ENCODE results near the gene SKOR1. TPM values are rescaled to one million over a fixed set of nuclear protein-coding genes. Genes with fewer than 3 reads are reported as not detected.

SKOR1 gene
- total and polyA plus RNA-seq, 2 of the 13 experiments (the other 11 are each of a cell fraction or from before 2014, with no cell fraction given), result 0.09 to 0.11 TPM

DNA sequence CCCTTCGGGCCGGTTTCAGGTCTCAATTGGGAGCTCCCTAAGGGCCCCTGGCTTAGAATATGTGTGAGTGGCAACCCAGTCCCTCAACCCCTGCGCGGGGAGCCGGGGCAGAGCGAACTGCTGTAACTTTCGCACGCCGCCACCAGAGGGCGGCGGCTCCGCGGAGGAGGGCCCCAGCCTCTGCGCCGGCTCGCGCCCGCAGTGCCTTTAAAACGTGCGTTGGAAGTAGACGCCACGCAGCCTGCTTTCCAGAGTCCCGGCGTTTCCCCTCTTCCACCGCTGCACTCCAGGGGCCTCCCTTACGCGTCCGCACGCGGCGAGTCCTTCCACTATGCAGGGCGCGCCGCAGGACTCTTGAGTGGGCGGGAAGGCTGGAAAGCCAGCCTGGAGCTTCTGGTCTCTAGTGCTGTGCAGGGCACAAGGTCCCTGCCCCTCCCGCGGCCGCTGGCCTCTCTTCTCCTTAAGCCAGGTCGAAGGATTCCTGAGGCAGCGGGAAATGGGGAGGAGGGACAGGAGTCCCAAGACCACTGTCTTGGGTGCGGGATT is 38.2 kb downstream of the SKOR1 start (continued):
- TF ChIP-seq, protein P1, sequence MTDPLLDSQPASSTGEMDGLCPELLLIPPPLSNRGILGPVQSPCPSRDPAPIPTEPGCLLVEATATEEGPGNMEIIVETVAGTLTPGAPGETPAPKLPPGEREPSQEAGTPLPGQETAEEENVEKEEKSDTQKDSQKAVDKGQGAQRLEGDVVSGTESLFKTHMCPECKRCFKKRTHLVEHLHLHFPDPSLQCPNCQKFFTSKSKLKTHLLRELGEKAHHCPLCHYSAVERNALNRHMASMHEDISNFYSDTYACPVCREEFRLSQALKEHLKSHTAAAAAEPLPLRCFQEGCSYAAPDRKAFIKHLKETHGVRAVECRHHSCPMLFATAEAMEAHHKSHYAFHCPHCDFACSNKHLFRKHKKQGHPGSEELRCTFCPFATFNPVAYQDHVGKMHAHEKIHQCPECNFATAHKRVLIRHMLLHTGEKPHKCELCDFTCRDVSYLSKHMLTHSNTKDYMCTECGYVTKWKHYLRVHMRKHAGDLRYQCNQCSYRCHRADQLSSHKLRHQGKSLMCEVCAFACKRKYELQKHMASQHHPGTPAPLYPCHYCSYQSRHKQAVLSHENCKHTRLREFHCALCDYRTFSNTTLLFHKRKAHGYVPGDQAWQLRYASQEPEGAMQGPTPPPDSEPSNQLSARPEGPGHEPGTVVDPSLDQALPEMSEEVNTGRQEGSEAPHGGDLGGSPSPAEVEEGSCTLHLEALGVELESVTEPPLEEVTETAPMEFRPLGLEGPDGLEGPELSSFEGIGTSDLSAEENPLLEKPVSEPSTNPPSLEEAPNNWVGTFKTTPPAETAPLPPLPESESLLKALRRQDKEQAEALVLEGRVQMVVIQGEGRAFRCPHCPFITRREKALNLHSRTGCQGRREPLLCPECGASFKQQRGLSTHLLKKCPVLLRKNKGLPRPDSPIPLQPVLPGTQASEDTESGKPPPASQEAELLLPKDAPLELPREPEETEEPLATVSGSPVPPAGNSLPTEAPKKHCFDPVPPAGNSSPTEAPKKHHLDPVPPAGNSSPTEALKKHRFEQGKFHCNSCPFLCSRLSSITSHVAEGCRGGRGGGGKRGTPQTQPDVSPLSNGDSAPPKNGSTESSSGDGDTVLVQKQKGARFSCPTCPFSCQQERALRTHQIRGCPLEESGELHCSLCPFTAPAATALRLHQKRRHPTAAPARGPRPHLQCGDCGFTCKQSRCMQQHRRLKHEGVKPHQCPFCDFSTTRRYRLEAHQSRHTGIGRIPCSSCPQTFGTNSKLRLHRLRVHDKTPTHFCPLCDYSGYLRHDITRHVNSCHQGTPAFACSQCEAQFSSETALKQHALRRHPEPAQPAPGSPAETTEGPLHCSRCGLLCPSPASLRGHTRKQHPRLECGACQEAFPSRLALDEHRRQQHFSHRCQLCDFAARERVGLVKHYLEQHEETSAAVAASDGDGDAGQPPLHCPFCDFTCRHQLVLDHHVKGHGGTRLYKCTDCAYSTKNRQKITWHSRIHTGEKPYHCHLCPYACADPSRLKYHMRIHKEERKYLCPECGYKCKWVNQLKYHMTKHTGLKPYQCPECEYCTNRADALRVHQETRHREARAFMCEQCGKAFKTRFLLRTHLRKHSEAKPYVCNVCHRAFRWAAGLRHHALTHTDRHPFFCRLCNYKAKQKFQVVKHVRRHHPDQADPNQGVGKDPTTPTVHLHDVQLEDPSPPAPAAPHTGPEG (CRISPR knock-in tag; IDR thresholded peaks at IDR 0.05), result peak; percentile 73
- TF ChIP-seq ZBTB8A (CRISPR knock-in tag; IDR thresholded peaks at IDR 0.05; ENCODE audit: borderline replicate concordance, low read depth) (no peak), IRF2 (CRISPR knock-in tag; IDR thresholded peaks at IDR 0.05) (peak; percentile 58; the same call in 1 of the 2 replicates), ARNTL (CRISPR knock-in tag; IDR thresholded peaks at IDR 0.05) (peak; percentile 56), DNMT1 (CRISPR knock-in tag; IDR thresholded peaks at IDR 0.05) (peak; percentile 87), ZNF607 (CRISPR knock-in tag; IDR thresholded peaks at IDR 0.05; ENCODE audit: borderline replicate concordance) (no peak), SIN3A (IDR thresholded peaks at IDR 0.05; ENCODE audit: borderline replicate concordance, low read depth, low read length) (no peak), MEIS1 (CRISPR knock-in tag; IDR thresholded peaks at IDR 0.05; ENCODE audit: borderline replicate concordance) (0 out of 2 replicates have a peak, but pooled peaks have one; percentile 39), ZC3H13 (CRISPR knock-in tag; IDR thresholded peaks at IDR 0.05) (no peak)
- TF ChIP-seq, protein P2, sequence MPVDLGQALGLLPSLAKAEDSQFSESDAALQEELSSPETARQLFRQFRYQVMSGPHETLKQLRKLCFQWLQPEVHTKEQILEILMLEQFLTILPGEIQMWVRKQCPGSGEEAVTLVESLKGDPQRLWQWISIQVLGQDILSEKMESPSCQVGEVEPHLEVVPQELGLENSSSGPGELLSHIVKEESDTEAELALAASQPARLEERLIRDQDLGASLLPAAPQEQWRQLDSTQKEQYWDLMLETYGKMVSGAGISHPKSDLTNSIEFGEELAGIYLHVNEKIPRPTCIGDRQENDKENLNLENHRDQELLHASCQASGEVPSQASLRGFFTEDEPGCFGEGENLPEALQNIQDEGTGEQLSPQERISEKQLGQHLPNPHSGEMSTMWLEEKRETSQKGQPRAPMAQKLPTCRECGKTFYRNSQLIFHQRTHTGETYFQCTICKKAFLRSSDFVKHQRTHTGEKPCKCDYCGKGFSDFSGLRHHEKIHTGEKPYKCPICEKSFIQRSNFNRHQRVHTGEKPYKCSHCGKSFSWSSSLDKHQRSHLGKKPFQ (CRISPR knock-in tag; IDR thresholded peaks at IDR 0.05; ENCODE audit: insufficient replicate concordance), result no peak
- TF ChIP-seq, protein P3, sequence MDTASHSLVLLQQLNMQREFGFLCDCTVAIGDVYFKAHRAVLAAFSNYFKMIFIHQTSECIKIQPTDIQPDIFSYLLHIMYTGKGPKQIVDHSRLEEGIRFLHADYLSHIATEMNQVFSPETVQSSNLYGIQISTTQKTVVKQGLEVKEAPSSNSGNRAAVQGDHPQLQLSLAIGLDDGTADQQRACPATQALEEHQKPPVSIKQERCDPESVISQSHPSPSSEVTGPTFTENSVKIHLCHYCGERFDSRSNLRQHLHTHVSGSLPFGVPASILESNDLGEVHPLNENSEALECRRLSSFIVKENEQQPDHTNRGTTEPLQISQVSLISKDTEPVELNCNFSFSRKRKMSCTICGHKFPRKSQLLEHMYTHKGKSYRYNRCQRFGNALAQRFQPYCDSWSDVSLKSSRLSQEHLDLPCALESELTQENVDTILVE (CRISPR knock-in tag; IDR thresholded peaks at IDR 0.05), result 0 out of 2 replicates have a peak, but pooled peaks have one; percentile 47
- TF ChIP-seq, protein P4, sequence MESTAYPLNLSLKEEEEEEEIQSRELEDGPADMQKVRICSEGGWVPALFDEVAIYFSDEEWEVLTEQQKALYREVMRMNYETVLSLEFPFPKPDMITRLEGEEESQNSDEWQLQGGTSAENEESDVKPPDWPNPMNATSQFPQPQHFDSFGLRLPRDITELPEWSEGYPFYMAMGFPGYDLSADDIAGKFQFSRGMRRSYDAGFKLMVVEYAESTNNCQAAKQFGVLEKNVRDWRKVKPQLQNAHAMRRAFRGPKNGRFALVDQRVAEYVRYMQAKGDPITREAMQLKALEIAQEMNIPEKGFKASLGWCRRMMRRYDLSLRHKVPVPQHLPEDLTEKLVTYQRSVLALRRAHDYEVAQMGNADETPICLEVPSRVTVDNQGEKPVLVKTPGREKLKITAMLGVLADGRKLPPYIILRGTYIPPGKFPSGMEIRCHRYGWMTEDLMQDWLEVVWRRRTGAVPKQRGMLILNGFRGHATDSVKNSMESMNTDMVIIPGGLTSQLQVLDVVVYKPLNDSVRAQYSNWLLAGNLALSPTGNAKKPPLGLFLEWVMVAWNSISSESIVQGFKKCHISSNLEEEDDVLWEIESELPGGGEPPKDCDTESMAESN (CRISPR knock-in tag; conservative IDR thresholded peaks at IDR 0.05), result peak; percentile 65; the same call in 1 of the 2 replicates
- TF ChIP-seq, protein P5, sequence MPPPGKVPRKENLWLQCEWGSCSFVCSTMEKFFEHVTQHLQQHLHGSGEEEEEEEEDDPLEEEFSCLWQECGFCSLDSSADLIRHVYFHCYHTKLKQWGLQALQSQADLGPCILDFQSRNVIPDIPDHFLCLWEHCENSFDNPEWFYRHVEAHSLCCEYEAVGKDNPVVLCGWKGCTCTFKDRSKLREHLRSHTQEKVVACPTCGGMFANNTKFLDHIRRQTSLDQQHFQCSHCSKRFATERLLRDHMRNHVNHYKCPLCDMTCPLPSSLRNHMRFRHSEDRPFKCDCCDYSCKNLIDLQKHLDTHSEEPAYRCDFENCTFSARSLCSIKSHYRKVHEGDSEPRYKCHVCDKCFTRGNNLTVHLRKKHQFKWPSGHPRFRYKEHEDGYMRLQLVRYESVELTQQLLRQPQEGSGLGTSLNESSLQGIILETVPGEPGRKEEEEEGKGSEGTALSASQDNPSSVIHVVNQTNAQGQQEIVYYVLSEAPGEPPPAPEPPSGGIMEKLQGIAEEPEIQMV (CRISPR knock-in tag; IDR thresholded peaks at IDR 0.05; ENCODE audit: low read depth), result peak; percentile 80; the same call in 1 of the 2 replicates
- TF ChIP-seq, protein P6, sequence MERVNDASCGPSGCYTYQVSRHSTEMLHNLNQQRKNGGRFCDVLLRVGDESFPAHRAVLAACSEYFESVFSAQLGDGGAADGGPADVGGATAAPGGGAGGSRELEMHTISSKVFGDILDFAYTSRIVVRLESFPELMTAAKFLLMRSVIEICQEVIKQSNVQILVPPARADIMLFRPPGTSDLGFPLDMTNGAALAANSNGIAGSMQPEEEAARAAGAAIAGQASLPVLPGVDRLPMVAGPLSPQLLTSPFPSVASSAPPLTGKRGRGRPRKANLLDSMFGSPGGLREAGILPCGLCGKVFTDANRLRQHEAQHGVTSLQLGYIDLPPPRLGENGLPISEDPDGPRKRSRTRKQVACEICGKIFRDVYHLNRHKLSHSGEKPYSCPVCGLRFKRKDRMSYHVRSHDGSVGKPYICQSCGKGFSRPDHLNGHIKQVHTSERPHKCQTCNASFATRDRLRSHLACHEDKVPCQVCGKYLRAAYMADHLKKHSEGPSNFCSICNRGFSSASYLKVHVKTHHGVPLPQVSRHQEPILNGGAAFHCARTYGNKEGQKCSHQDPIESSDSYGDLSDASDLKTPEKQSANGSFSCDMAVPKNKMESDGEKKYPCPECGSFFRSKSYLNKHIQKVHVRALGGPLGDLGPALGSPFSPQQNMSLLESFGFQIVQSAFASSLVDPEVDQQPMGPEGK (CRISPR knock-in tag; IDR thresholded peaks at IDR 0.05), result peak; percentile 68

All from HepG2 (cell line).